Activated T-cell treated with anti-CD3 and anti-CD28 coated beads for 4 hours (primary cell): ENCODE data around the gene MICAL2.

Experiments
- DNase-seq: peaks from one replicate; pipeline ENCODE4 v3.0.0-alpha.2; 2020

MICAL2 gene

GRCh38 chr11:12276831-12277475 is 166.6 kb downstream of the MICAL2 start:
- DNase-seq, result no peak

GRCh38 chr11:12278766-12279671 is 168.6 kb downstream of the MICAL2 start:
- no peak for DNase-seq

- DNase-seq, result no peak
These were observed 169.3 kb downstream of the MICAL2 start for GRCh38 chr11:12279672-12280108.

GRCh38 chr11:12280199-12280837 is 169.9 kb downstream of the MICAL2 start:
- DNase-seq, result no peak

GRCh38 chr11:12280838-12281565 is 170.6 kb downstream of the MICAL2 start:
- DNase-seq, result no peak

GRCh38 chr11:12281571-12282478 is 171.4 kb downstream of the MICAL2 start:
- peak; percentile 77 for DNase-seq

- no peak for DNase-seq
These were observed 172.3 kb downstream of the MICAL2 start for GRCh38 chr11:12282676-12283075.

GRCh38 chr11:12284316-12285050 is 174.1 kb downstream of the MICAL2 start:
- DNase-seq, result no peak

GRCh38 chr11:12285106-12285505 is 174.7 kb downstream of the MICAL2 start:
- DNase-seq, result no peak

GRCh38 chr11:12285811-12286222 is 175.4 kb downstream of the MICAL2 start:
- DNase-seq, result no peak

GRCh38 chr11:12286606-12287005 is 176.2 kb downstream of the MICAL2 start:
- DNase-seq, result no peak

GRCh38 chr11:12287009-12287373 is 176.6 kb downstream of the MICAL2 start:
- no peak for DNase-seq

- DNase-seq, result no peak
These were observed 177.2 kb downstream of the MICAL2 start for GRCh38 chr11:12287374-12288211.

- peak; percentile 12 for DNase-seq
These were observed 178.0 kb downstream of the MICAL2 start for GRCh38 chr11:12288212-12288930.

- DNase-seq, result no peak
These were observed 178.7 kb downstream of the MICAL2 start for GRCh38 chr11:12288931-12289666.

GRCh38 chr11:12289667-12290476 is 179.5 kb downstream of the MICAL2 start:
- DNase-seq, result no peak

- DNase-seq, result no peak
These were observed 180.1 kb downstream of the MICAL2 start for GRCh38 chr11:12290477-12290922.

- DNase-seq, result no peak
These were observed 180.9 kb downstream of the MICAL2 start for GRCh38 chr11:12291313-12291712.
